SK-N-SH treated with all-trans-retinoic acid at 6 μM for 48 hours (cell line): ENCODE results near the gene PKP4.

Source experiments
- ARNTL ChIP-seq: fragments of 450-650 bp; formaldehyde crosslinking; IDR thresholded peaks from 2 replicates; pipeline ENCODE4 v1.5.0; 2020; ENCODE audit warnings: low read depth, mild to moderate bottlenecking, moderate library complexity, borderline replicate concordance
- ESRRG ChIP-seq: fragments of 250-450 bp; sonication (Bioruptor Pico); IDR thresholded peaks from 2 replicates; pipeline ENCODE4 v1.6.1; 2021; ENCODE audit warnings: mild to moderate bottlenecking
- ISL1 ChIP-seq: fragments of 250-450 bp; sonication (Bioruptor Pico); IDR thresholded peaks from 2 replicates; pipeline ENCODE4 v2.1.2; 2022; ENCODE audit warnings: mild to moderate bottlenecking, moderate library complexity
- POU6F1 ChIP-seq: fragments of 250-450 bp; sonication (Bioruptor Pico); IDR thresholded peaks from 2 replicates; pipeline ENCODE4 v1.8.0; 2021; ENCODE audit warnings: low read depth, mild to moderate bottlenecking, moderate library complexity, borderline replicate concordance
- ZC3H10 ChIP-seq: fragments of 250-450 bp; sonication (Bioruptor Pico); IDR thresholded peaks from 2 replicates; pipeline ENCODE4 v1.5.1; 2021; ENCODE audit warnings: mild to moderate bottlenecking, moderate library complexity
- ZFP3 ChIP-seq: fragments of 250-450 bp; sonication (Bioruptor Pico); IDR thresholded peaks from 2 replicates; pipeline ENCODE4 v1.5.0; 2020; ENCODE audit warnings: mild to moderate bottlenecking, moderate library complexity
- ZFP30 ChIP-seq: fragments of 450-650 bp; formaldehyde crosslinking; IDR thresholded peaks from 2 replicates; pipeline ENCODE4 v1.5.0; 2022; ENCODE audit warnings: mild to moderate bottlenecking, moderate library complexity
- ZNF565 ChIP-seq: fragments of 450-650 bp; formaldehyde crosslinking; conservative IDR thresholded peaks from 2 replicates; pipeline ENCODE4 v1.5.0; 2020; ENCODE audit warnings: low read depth, mild to moderate bottlenecking, moderate library complexity
- ZNF70 ChIP-seq: fragments of 450-650 bp; formaldehyde crosslinking; IDR thresholded peaks from 2 replicates; pipeline ENCODE4 v1.5.0; 2020; ENCODE audit warnings: mild to moderate bottlenecking, moderate library complexity
- ZNF8 ChIP-seq: fragments of 450-650 bp; formaldehyde crosslinking; IDR thresholded peaks from 2 replicates; pipeline ENCODE4 v1.5.0; 2020; ENCODE audit warnings: mild to moderate bottlenecking, moderate library complexity
- TF ChIP-seq, protein P1 (sequence below): fragments of 250-450 bp; sonication (Bioruptor Pico); IDR thresholded peaks from 2 replicates; pipeline ENCODE4 v1.8.0; 2020; ENCODE audit warnings: mild to moderate bottlenecking, moderate library complexity, borderline replicate concordance
- TF ChIP-seq, protein P2 (sequence below): fragments of 250-450 bp; sonication (Bioruptor Pico); IDR thresholded peaks from 2 replicates; pipeline ENCODE4 v1.5.1; 2021; ENCODE audit warnings: mild to moderate bottlenecking, moderate library complexity

GRCh38 chr2:158484892-158485556 lies 28.3 kb downstream of the PKP4 start:
- TF ChIP-seq, protein P1, sequence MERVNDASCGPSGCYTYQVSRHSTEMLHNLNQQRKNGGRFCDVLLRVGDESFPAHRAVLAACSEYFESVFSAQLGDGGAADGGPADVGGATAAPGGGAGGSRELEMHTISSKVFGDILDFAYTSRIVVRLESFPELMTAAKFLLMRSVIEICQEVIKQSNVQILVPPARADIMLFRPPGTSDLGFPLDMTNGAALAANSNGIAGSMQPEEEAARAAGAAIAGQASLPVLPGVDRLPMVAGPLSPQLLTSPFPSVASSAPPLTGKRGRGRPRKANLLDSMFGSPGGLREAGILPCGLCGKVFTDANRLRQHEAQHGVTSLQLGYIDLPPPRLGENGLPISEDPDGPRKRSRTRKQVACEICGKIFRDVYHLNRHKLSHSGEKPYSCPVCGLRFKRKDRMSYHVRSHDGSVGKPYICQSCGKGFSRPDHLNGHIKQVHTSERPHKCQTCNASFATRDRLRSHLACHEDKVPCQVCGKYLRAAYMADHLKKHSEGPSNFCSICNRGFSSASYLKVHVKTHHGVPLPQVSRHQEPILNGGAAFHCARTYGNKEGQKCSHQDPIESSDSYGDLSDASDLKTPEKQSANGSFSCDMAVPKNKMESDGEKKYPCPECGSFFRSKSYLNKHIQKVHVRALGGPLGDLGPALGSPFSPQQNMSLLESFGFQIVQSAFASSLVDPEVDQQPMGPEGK (CRISPR knock-in tag), result no peak
- TF ChIP-seq ZNF8 (CRISPR knock-in tag) (no peak), POU6F1 (CRISPR knock-in tag) (no peak), ESRRG (CRISPR knock-in tag) (no peak), ZC3H10 (CRISPR knock-in tag) (no peak), ARNTL (CRISPR knock-in tag) (no peak), ZNF70 (no peak), ZFP3 (CRISPR knock-in tag) (no peak), ZNF565 (CRISPR knock-in tag) (no peak), ZFP30 (CRISPR knock-in tag) (no peak), ISL1 (CRISPR knock-in tag) (no peak)
- TF ChIP-seq, protein P2, sequence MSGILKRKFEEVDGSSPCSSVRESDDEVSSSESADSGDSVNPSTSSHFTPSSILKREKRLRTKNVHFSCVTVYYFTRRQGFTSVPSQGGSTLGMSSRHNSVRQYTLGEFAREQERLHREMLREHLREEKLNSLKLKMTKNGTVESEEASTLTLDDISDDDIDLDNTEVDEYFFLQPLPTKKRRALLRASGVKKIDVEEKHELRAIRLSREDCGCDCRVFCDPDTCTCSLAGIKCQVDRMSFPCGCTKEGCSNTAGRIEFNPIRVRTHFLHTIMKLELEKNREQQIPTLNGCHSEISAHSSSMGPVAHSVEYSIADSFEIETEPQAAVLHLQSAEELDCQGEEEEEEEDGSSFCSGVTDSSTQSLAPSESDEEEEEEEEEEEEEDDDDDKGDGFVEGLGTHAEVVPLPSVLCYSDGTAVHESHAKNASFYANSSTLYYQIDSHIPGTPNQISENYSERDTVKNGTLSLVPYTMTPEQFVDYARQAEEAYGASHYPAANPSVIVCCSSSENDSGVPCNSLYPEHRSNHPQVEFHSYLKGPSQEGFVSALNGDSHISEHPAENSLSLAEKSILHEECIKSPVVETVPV, result no peak
